ENCODE measurements around the gene OR52E6. TPM values are rescaled to one million over a fixed set of nuclear protein-coding genes. Genes with fewer than 3 reads are reported as not detected.

OR52E6 gene
- total and polyA plus RNA-seq, 2 of the 13 experiments (the other 11 are each of a cell fraction or from before 2014, with no cell fraction given): not detected

DNA sequence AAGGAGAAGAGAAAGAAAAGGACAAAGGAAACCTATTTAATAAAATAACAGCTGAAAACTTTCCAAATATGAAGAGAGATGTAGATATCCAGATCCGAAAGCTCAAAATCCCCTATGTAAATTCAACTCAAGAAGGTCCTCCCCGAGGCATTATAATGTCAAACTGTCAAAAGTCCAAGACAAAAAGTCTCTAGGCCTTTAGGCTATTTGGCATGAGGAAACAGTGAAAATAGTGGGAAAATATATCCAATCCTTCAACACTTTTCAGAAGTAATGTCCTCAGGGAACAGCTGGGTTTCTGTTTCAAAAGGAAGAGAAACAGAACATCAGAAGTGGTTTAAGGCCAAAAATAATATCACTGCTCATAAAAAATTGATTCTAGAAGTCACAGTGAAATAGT is 36.9 kb upstream of the OR52E6 start (continued):
- TF ChIP-seq, protein P1, sequence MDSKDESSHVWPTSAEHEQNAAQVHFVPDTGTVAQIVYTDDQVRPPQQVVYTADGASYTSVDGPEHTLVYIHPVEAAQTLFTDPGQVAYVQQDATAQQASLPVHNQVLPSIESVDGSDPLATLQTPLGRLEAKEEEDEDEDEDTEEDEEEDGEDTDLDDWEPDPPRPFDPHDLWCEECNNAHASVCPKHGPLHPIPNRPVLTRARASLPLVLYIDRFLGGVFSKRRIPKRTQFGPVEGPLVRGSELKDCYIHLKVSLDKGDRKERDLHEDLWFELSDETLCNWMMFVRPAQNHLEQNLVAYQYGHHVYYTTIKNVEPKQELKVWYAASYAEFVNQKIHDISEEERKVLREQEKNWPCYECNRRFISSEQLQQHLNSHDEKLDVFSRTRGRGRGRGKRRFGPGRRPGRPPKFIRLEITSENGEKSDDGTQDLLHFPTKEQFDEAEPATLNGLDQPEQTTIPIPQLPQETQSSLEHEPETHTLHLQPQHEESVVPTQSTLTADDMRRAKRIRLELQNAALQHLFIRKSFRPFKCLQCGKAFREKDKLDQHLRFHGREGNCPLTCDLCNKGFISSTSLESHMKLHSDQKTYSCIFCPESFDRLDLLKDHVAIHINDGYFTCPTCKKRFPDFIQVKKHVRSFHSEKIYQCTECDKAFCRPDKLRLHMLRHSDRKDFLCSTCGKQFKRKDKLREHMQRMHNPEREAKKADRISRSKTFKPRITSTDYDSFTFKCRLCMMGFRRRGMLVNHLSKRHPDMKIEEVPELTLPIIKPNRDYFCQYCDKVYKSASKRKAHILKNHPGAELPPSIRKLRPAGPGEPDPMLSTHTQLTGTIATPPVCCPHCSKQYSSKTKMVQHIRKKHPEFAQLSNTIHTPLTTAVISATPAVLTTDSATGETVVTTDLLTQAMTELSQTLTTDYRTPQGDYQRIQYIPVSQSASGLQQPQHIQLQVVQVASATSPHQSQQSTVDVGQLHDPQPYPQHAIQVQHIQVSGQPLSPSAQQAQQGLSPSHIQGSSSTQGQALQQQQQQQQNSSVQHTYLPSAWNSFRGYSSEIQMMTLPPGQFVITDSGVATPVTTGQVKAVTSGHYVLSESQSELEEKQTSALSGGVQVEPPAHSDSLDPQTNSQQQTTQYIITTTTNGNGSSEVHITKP (CRISPR knock-in tag; IDR thresholded peaks at IDR 0.05; ENCODE audit: low read depth): no peak
- TF ChIP-seq, protein P2, sequence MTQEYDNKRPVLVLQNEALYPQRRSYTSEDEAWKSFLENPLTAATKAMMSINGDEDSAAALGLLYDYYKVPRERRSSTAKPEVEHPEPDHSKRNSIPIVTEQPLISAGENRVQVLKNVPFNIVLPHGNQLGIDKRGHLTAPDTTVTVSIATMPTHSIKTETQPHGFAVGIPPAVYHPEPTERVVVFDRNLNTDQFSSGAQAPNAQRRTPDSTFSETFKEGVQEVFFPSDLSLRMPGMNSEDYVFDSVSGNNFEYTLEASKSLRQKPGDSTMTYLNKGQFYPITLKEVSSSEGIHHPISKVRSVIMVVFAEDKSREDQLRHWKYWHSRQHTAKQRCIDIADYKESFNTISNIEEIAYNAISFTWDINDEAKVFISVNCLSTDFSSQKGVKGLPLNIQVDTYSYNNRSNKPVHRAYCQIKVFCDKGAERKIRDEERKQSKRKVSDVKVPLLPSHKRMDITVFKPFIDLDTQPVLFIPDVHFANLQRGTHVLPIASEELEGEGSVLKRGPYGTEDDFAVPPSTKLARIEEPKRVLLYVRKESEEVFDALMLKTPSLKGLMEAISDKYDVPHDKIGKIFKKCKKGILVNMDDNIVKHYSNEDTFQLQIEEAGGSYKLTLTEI (CRISPR knock-in tag; conservative IDR thresholded peaks at IDR 0.05): no peak
- no peak for TF ChIP-seq ZNF619 (CRISPR knock-in tag; IDR thresholded peaks at IDR 0.05)

DNA sequence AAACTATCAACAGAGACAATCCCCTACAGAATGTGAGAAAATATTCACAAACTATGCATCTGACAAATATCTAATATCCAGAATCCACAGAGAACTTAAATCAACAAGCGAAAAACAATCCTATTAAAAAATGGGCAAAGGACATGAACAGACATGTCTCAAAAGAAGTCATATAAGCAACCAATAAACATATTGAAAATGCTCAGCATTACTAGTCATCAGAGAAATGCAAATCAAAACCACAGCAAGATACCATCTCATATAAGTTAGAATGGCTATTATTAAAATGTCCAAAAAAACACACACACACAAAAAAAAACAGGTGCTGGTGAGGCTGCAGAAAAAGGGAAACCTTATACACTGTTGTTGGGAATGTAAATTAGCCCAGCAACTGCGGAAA is 24.1 kb upstream of the OR52E6 start:
- no TSS peak for BruUV-seq (replicated peaks)
- ATAC-seq: no peak
- in situ Hi-C loops (cut with HindIII; ENCODE audit: extremely low pct_ligation_motif_present, low pct_unique_long_range_greater_than_20kb): no loop called here
- Histone ChIP-seq H4K20me1 (ENCODE audit: insufficient read depth, low read length) (no peaks in the 10 kb centered on the region), H3K9me3 (ENCODE audit: low read length) (no peaks in the 10 kb centered on the region), H3K79me2 (ENCODE audit: insufficient read depth, low read length) (no peaks in the 10 kb centered on the region), H3K4me1 (ENCODE audit: insufficient read depth, low read length) (no peaks in the 10 kb centered on the region), H2AFZ (ENCODE audit: low read length) (no peak overlapping the region), H3K27me3 (ENCODE audit: control insufficient read depth in 1 of 2, insufficient read depth in 2 of 2, low read length in 2 of 2) (no peaks in the 10 kb centered on the region), H3K4me3 (replicated peaks in 1 of 3; ENCODE audit: insufficient read depth in 1 of 3, low read depth in 2 of 3, low read length in 3 of 3) (no peak overlapping the region), H3K27ac (ENCODE audit: extremely low read length, insufficient read depth, low read length) (no peak overlapping the region), H3K36me3 (replicated peaks in 1 of 2; ENCODE audit: control insufficient read depth in 1 of 2, insufficient read depth in 2 of 2, low read length in 2 of 2) (no peaks in the 10 kb centered on the region), H3K4me2 (ENCODE audit: low read depth, low read length) (no peak overlapping the region), H3K9ac (ENCODE audit: insufficient read depth, low read depth, low read length) (no peak overlapping the region)
- no peak for FAIRE-seq
- intact Hi-C loops (cut with micrococcal nuclease; ENCODE audit: unreplicated experiment): no loop called here
- ChIA-PET CTCF (ENCODE audit: low intra/inter-chr PET ratio, low total read pairs) (no interaction called here), POLR2A (no interaction called here)
- TF ChIP-seq SIX4 (CRISPR knock-in tag; IDR thresholded peaks at IDR 0.05) (no peak), TOE1 (CRISPR knock-in tag; IDR thresholded peaks at IDR 0.05) (no peak), HNF4A (CRISPR knock-in tag; IDR thresholded peaks at IDR 0.05) (no peak), ZNF484 (CRISPR knock-in tag; IDR thresholded peaks at IDR 0.05; ENCODE audit: borderline replicate concordance, low read depth) (no peak), YY1 (IDR thresholded peaks at IDR 0.05; ENCODE audit: insufficient read depth, insufficient replicate concordance, low read depth, low read length) (no peak), ZSCAN30 (CRISPR knock-in tag; IDR thresholded peaks at IDR 0.05) (no peak)
- TF ChIP-seq, protein P3, sequence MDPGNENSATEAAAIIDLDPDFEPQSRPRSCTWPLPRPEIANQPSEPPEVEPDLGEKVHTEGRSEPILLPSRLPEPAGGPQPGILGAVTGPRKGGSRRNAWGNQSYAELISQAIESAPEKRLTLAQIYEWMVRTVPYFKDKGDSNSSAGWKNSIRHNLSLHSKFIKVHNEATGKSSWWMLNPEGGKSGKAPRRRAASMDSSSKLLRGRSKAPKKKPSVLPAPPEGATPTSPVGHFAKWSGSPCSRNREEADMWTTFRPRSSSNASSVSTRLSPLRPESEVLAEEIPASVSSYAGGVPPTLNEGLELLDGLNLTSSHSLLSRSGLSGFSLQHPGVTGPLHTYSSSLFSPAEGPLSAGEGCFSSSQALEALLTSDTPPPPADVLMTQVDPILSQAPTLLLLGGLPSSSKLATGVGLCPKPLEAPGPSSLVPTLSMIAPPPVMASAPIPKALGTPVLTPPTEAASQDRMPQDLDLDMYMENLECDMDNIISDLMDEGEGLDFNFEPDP (CRISPR knock-in tag; conservative IDR thresholded peaks at IDR 0.05): no peak
- 7% methylated on average over 2 of the region's 2 CpGs for WGBS (ENCODE audit: low lambda C conversion rate)
- DNase-seq (ENCODE audit: low spot score): no peak
